HG02763 (cell line): ENCODE measurements around the gene PLB1.
A peak's percentile ranks its signal among the peaks of the same experiment; 100 is the strongest.
"Not testable (repeated sequence)": the region's sequence is repeated elsewhere in the genome, so short reads cannot be mapped to it uniquely, and the experiment has no call there.

Experiments used
- ATAC-seq: cut with Tn5 transposase; IDR thresholded peaks from one replicate; pipeline ENCODE4 v1.9.1; 2021; ENCODE audit warnings: mild to moderate bottlenecking, moderate library complexity; ENCODE audit not compliant: unreplicated experiment

PLB1 gene

GRCh38 chr2:28662044-28662443, 166.2 kb downstream of the PLB1 start:
- ATAC-seq, result no peak

- ATAC-seq, result no peak
Measured at GRCh38 chr2:28662468-28663181, 166.8 kb downstream of the PLB1 start.

GRCh38 chr2:28663359-28663758, 167.5 kb downstream of the PLB1 start:
- ATAC-seq, result no peak

- ATAC-seq, result no peak
Measured at GRCh38 chr2:28664120-28664842, 168.4 kb downstream of the PLB1 start.

GRCh38 chr2:28665041-28665704, 169.3 kb downstream of the PLB1 start:
- ATAC-seq, result no peak

GRCh38 chr2:28665811-28666377, 170.0 kb downstream of the PLB1 start:
- ATAC-seq, result not testable (repeated sequence)

GRCh38 chr2:28666496-28667184, 170.8 kb downstream of the PLB1 start:
- ATAC-seq, result no peak

GRCh38 chr2:28667261-28667660, 171.4 kb downstream of the PLB1 start:
- no peak for ATAC-seq

GRCh38 chr2:28668106-28668814, 172.4 kb downstream of the PLB1 start:
- no peak for ATAC-seq

- no peak for ATAC-seq
Measured at GRCh38 chr2:28668880-28669279, 173.0 kb downstream of the PLB1 start.

GRCh38 chr2:28670856-28671255, 175.0 kb downstream of the PLB1 start:
- no peak for ATAC-seq

- no peak for ATAC-seq
Measured at GRCh38 chr2:28673338-28673737, 177.5 kb downstream of the PLB1 start.

GRCh38 chr2:28674062-28674712, 178.3 kb downstream of the PLB1 start:
- ATAC-seq, result no peak

GRCh38 chr2:28674713-28675068, 178.8 kb downstream of the PLB1 start:
- no peak for ATAC-seq

GRCh38 chr2:28676152-28676835, 180.4 kb downstream of the PLB1 start:
- ATAC-seq, result no peak

- no peak for ATAC-seq
Measured at GRCh38 chr2:28678175-28678855, 182.5 kb downstream of the PLB1 start.

GRCh38 chr2:28678944-28679343, 183.1 kb downstream of the PLB1 start:
- no peak for ATAC-seq

- no peak for ATAC-seq
Measured at GRCh38 chr2:28680657-28681056, 184.8 kb downstream of the PLB1 start.

- peak; percentile 77 for ATAC-seq
Measured at GRCh38 chr2:28681158-28681571, 185.3 kb downstream of the PLB1 start.
